Measurements from ENCODE around the gene ELP5. TPM values are rescaled to one million over a fixed set of nuclear protein-coding genes. Genes with fewer than 3 reads are reported as not detected.

Gene ELP5
- total and polyA plus RNA-seq, 2 experiments from 2014 or later, result 38.3 to 41.4 TPM

- H3K27ac ChIP-seq (ENCODE audit: low read depth), result no peak overlapping the region
- H3K36me3 ChIP-seq (ENCODE audit: insufficient read depth), result peaks cover 5% of the 10 kb centered on the region; the same call in 1 of the 2 replicates
- H3K9me2 ChIP-seq (ENCODE audit: insufficient read depth), result no peaks in the 10 kb centered on the region
- Mint-ChIP-seq H3K27ac (no peak overlapping the region), H3K9me3 (no peaks in the 10 kb centered on the region; the same call in 2 of the 3 replicates), H3K4me3 (no peak overlapping the region; the same call in 2 of the 3 replicates), H3K4me1 (peaks cover 27% of the 10 kb centered on the region), H3K36me3 (ENCODE audit: low read depth) (peaks cover 18% of the 10 kb centered on the region), H3K27me3 (ENCODE audit: insufficient read depth, low read depth, poor library complexity) (peaks cover 14% of the 10 kb centered on the region)
- ATAC-seq (peak; percentile 16), DNase-seq (ENCODE audit: low spot score) (no peak)
- no peak overlapping the region for H3K4me3 ChIP-seq
- H3K4me2 ChIP-seq, result no peak overlapping the region
- peaks cover 7% of the 10 kb centered on the region; the same call in 1 of the 2 replicates for H4K20me1 ChIP-seq (replicated peaks; ENCODE audit: insufficient read depth)
- TF ChIP-seq CTCF (conservative IDR thresholded peaks at IDR 0.05; ENCODE audit: low read depth in 2 of 2) (no peak), POLR2AphosphoS5 (IDR thresholded peaks at IDR 0.05; ENCODE audit: low read depth) (peak; percentile 7; the same call in 1 of the 2 replicates)
- H3K79me2 ChIP-seq (replicated peaks; ENCODE audit: insufficient read depth), result no peaks in the 10 kb centered on the region
- H3K4me1 ChIP-seq (ENCODE audit: insufficient read depth), result peaks cover 7% of the 10 kb centered on the region
- no peaks in the 10 kb centered on the region for H3K27me3 ChIP-seq (ENCODE audit: insufficient read depth)
- 0 out of 2 replicates have a peak, but pooled peaks cover 9% of the 10 kb centered on the region for H3F3A ChIP-seq (replicated peaks; ENCODE audit: low read depth)
- H2AFZ ChIP-seq, result no peak overlapping the region
Measured at GRCh38 chr17:7289256-7290032, 37.4 kb downstream of the ELP5 start.

GRCh38 chr17:7290166-7290565 is 38.2 kb downstream of the ELP5 start:
- DNase-seq (ENCODE audit: low spot score) (no peak), ATAC-seq (no peak)
- Histone ChIP-seq H4K20me1 (replicated peaks; ENCODE audit: insufficient read depth) (peaks cover 7% of the 10 kb centered on the region; the same call in 1 of the 2 replicates), H3K9me2 (ENCODE audit: insufficient read depth) (no peaks in the 10 kb centered on the region), H3K4me2 (no peak overlapping the region), H3F3A (replicated peaks; ENCODE audit: low read depth) (0 out of 2 replicates have a peak, but pooled peaks cover 9% of the 10 kb centered on the region), H3K36me3 (ENCODE audit: insufficient read depth) (peaks cover 5% of the 10 kb centered on the region; the same call in 1 of the 2 replicates), H3K27me3 (ENCODE audit: insufficient read depth) (no peaks in the 10 kb centered on the region), H3K27ac (ENCODE audit: low read depth) (no peak overlapping the region), H3K79me2 (replicated peaks; ENCODE audit: insufficient read depth) (no peaks in the 10 kb centered on the region), H3K4me1 (ENCODE audit: insufficient read depth) (peaks cover 10% of the 10 kb centered on the region), H2AFZ (no peak overlapping the region), H3K4me3 (no peak overlapping the region)
- Mint-ChIP-seq H3K27me3 (ENCODE audit: insufficient read depth, low read depth, poor library complexity) (peaks cover 16% of the 10 kb centered on the region), H3K4me3 (no peak overlapping the region; the same call in 2 of the 3 replicates), H3K36me3 (ENCODE audit: low read depth) (peaks cover 18% of the 10 kb centered on the region), H3K9me3 (peaks cover under 1% of the 10 kb centered on the region; the same call in 1 of the 3 replicates), H3K27ac (no peak overlapping the region), H3K4me1 (peaks cover 27% of the 10 kb centered on the region)
- no peak for TF ChIP-seq STAT1 (IDR thresholded peaks at IDR 0.05; ENCODE audit: unreplicated experiment)
- no peak for TF ChIP-seq CTCF (conservative IDR thresholded peaks at IDR 0.05; ENCODE audit: low read depth in 2 of 2)
- TF ChIP-seq JUNB (IDR thresholded peaks at IDR 0.05; ENCODE audit: unreplicated experiment), result no peak
- no peak for TF ChIP-seq ZNF331 (CRISPR knock-in tag; IDR thresholded peaks at IDR 0.05; ENCODE audit: low read depth)
- TF ChIP-seq EZH2phosphoT487 (IDR thresholded peaks at IDR 0.05; ENCODE audit: unreplicated experiment), result no peak
- no peak for TF ChIP-seq ZNF114 (CRISPR knock-in tag; IDR thresholded peaks at IDR 0.05)
- no peak for TF ChIP-seq POLR2AphosphoS5 (IDR thresholded peaks at IDR 0.05; ENCODE audit: low read depth)
- TF ChIP-seq CREB1 (CRISPR knock-in tag; IDR thresholded peaks at IDR 0.05; ENCODE audit: low read depth), result no peak
- no peak for TF ChIP-seq ZNF462 (CRISPR knock-in tag; IDR thresholded peaks at IDR 0.05)

Data from GM23338 (cell line).